T-helper 9 cell (primary cell): Measurements from ENCODE around the gene RTN4IP1.

ENCODE experiments used
- DNase-seq: peaks from one replicate; pipeline ENCODE4 v3.0.0-alpha.2; 2020

The RTN4IP1 gene

GRCh38 chr6:106540907-106541306 is 88.4 kb downstream of the RTN4IP1 start:
- no peak for DNase-seq

- DNase-seq, result no peak
These were observed 88.9 kb downstream of the RTN4IP1 start for GRCh38 chr6:106540432-106540831.

GRCh38 chr6:106539936-106540335 is 89.4 kb downstream of the RTN4IP1 start:
- DNase-seq, result no peak

- DNase-seq, result no peak
These were observed 91.2 kb downstream of the RTN4IP1 start for GRCh38 chr6:106538145-106538544.

- no peak for DNase-seq
These were observed 91.6 kb downstream of the RTN4IP1 start for GRCh38 chr6:106537662-106538061.

GRCh38 chr6:106536851-106537250 is 92.4 kb downstream of the RTN4IP1 start:
- no peak for DNase-seq

- DNase-seq, result no peak
These were observed 92.9 kb downstream of the RTN4IP1 start for GRCh38 chr6:106536357-106536756.

GRCh38 chr6:106535012-106535411 is 94.3 kb downstream of the RTN4IP1 start:
- DNase-seq, result no peak

- no peak for DNase-seq
These were observed 94.7 kb downstream of the RTN4IP1 start for GRCh38 chr6:106534564-106534982.

- no peak for DNase-seq
These were observed 95.3 kb downstream of the RTN4IP1 start for GRCh38 chr6:106534004-106534403.

GRCh38 chr6:106533054-106533453 is 96.2 kb downstream of the RTN4IP1 start:
- no peak for DNase-seq

- no peak for DNase-seq
These were observed 98.8 kb downstream of the RTN4IP1 start for GRCh38 chr6:106530502-106530901.

- DNase-seq, result no peak
These were observed 99.3 kb downstream of the RTN4IP1 start for GRCh38 chr6:106530026-106530425.

GRCh38 chr6:106529438-106529837 is 99.9 kb downstream of the RTN4IP1 start:
- no peak for DNase-seq

- DNase-seq, result no peak
These were observed 100.8 kb downstream of the RTN4IP1 start for GRCh38 chr6:106528521-106528920.

GRCh38 chr6:106527979-106528378 is 101.3 kb downstream of the RTN4IP1 start:
- no peak for DNase-seq

GRCh38 chr6:106527117-106527516 is 102.2 kb downstream of the RTN4IP1 start:
- DNase-seq, result no peak

- DNase-seq, result no peak
These were observed 103.4 kb downstream of the RTN4IP1 start for GRCh38 chr6:106525882-106526275.

GRCh38 chr6:106525107-106525881 is 104.0 kb downstream of the RTN4IP1 start:
- DNase-seq, result no peak

- DNase-seq, result no peak
These were observed 106.6 kb downstream of the RTN4IP1 start for GRCh38 chr6:106522562-106523250.
